ENCODE measurements around the gene SSBP1.
"Not testable (repeated sequence)": the region's sequence is repeated elsewhere in the genome, so short reads cannot be mapped to it uniquely, and the experiment has no call there.

The SSBP1 gene

DNA sequence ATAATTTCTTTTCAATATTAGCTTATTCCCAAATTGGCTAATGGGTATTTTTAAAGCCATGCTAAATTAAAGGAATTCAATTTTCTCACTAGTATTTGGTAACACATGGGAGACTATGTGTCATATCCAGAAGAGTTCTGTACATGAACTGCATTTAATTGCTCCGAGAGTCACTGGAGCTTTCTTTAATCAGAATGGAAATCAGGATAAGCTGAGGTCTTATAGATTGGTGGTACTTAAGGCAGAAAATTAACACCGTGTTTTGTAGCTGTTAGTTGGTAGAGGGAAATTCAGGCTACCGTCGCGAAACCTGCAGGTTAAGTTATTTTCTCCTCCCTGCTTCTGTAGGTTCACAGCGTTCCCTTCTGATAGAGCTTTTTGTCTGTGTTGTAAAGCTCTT, 29.8 kb upstream of the SSBP1 start, which contains the start of gene WEE2:
Gene WEE2, plus strand, starts transcription at position 3 of the 400 bp plus-strand sequence. CDS start 406 bp downstream, outside the sequence.
- no peak for FAIRE-seq
- DNase-seq (ENCODE audit: extremely low spot score, insufficient read length, low read depth): no peak

DNA sequence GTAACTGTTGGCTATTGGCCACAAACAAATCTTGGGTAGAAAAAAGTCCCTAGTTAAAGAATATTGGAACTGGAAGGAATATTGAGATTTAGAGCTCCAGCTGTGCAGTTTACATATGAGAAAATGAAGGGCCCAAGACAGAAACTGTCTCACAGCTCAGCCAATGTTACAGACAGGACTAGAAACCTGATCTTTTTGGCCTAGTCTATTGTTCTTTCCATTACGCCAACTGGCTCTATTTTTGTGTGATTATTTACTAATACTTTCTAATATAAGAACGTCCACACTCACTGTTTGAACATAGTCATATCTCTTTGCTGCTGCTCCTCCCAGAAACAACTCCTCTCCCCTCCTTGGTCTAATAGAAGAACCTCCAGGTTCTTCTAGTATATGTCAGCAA, 28.8 kb upstream of the SSBP1 start:
- DNase-seq (ENCODE audit: extremely low spot score, insufficient read length, low read depth) (no peak), FAIRE-seq (no peak)

DNA sequence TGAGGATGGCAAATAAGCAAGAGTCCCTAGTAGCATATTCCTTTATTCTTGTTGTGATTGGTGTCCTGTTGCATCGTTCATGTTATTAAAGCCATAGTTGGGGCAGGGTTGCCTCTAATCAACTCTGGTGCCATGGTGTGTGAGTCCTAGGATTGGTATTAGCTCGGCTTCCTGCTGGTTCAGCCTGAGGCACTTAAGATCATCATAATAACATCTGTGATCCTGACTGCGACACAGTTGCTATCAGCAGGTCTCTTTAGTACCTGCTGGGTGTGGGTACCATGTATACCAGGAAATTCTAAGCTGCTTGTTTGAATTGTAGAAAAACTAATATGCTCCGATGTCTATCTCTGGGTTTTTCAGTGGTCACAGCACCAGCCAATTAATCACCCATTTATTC, 28.4 kb upstream of the SSBP1 start:
- FAIRE-seq (no peak), DNase-seq (ENCODE audit: extremely low spot score, insufficient read length, low read depth) (no peak)

DNA sequence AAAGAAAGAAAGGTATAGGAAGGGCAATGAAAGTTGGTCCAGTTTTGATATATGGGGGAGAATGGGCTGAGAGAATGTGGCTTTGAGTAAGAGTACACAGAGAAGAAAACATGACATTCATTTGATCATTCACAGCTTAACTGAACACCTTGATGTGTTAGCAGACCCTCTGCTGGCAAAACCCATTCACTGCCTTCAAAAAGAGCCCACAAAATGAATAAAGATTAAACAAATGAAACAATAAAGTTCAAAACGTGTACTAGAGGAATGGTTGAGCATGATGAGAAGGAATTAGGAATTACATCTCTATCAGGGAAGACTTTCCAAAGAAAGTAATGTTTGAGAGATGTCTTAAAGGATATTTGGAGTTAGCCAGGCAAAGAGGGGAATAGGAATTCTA, 27.9 kb upstream of the SSBP1 start:
- DNase-seq (ENCODE audit: extremely low spot score, insufficient read length, low read depth): no peak
- FAIRE-seq: no peak

DNA sequence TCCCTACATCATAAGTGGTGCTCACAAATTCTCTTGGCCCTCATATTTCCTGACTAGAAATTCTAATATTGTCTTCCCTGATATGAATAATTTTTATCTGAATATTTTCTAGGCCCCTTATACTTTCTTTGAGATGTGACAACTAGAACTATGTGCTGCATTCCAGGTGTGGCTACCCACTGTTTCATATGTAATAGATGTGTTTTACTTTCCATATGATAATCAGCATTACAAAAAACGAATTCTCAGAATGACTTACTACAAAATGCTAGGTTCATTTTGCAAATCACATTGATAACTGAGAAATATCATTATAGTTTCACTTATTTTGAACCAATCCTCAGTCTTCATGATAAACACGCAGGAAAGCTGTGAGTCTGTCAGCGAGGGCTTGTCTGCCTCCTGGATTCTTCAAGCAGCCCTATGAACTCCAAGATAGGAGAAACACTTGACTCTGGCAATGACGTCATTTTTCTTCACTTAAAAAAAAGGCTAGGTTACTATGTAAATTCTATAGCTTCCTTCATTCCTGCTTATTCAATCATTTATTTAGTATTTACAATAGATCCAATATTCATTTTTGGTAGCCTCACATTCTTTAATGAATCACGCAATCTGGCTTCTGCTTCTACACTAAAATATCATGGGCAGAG, 25.4 kb upstream of the SSBP1 start:
- FAIRE-seq (no peak), DNase-seq (ENCODE audit: extremely low spot score, insufficient read length, low read depth) (no peak)

DNA sequence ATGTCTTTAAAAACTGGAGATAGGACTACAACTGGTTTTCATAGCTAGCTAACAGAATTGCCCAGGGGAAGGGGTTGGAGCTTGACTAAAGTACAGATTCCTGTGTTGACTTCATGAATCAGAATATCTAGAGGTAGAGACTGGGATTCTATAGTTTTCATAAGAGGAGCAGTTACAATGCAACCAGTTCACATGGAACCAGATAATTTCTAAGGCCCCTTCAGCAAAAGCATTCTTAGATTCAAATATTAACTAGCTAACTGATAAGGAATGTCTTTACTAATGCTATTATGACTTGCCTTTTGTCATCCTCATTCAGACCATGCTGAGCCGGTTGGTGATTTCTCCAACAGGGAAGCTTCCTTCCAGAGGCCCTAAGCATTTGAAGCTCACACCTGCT, 24.3 kb upstream of the SSBP1 start:
- DNase-seq (ENCODE audit: extremely low spot score, insufficient read length, low read depth) (no peak), FAIRE-seq (no peak)

DNA sequence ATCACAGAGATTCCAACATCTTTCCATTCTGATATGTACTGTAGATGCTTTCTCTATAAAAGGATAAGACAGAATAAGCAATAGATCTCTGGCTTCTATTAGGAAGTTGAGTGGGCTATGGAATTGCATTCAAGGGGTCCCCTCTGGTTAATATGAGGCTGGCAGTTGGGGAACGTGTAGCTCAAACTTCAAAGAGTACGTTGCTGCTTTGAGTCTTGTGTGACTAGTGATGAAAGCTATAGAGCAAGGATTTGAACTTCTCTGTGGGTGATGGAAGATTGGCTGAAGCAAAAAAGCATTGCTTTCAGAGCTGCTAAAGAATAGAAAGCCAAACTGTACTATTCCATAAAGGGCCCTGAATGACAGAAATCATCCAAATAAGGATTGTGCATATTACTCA, 23.6 kb upstream of the SSBP1 start:
- no peak for DNase-seq (ENCODE audit: extremely low spot score, insufficient read length, low read depth)
- FAIRE-seq: no peak

DNA sequence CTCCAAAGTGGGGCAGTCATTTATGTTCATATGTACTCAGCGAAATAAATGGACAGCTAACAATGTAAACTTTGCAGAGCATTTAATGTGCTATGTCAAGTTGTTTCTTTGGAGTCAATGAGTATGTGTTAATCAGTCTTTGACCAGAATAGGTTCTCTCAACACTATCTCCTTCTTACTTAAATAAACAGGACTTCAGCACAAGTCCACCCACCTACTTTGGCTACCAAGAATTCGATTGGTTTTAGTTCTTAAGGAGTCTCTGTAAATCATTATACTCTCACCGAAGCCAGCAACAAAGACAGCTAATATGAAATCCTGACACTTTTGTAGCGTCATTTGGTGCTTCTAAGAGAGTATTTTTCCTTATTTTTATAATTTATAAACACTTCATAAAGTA, 23.1 kb upstream of the SSBP1 start:
- DNase-seq (ENCODE audit: extremely low spot score, insufficient read length, low read depth): no peak
- no peak for FAIRE-seq

DNA sequence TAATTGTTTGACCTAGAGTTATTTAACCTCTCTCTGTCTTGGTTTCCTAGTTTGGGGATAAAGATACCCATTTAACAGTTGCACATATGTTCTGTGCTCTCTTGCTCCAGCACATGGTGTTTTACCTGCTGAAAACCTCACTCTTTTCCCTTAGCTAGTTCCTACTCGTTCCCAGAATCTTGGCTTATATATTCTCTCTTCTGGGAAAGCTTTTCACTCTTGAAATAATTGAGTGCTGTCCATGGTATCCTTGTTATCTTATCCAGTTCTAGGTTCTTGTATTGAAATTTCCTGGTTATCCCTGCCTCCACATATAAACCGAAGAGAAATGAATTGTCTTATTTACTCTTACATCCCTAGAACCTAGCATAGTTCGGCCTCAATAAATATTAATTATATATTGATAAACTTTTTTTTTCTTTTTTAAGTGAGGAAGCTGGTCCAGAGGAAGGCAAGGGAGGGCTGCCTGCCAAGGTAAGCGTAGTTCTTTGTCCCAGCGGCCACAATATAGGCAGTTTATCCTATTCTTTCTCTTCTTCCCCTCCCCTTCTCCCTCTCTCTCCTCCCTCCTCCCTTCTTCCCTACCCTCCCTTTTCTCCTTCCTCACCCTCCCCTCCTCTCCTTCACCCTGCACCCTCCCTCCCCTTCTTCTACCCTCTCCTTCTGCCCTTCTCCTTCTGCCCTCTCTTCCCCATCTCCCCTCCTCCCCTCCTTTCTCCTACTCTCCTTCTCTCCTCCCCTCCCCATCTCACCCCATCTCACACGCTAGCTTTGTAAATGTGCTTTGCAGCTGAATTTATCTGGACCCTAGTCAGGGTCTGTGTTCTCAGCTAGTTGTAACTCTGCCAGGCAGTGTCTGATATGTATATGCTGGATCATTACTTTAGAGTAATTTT, 22.1 kb upstream of the SSBP1 start:
- DNase-seq (ENCODE audit: extremely low spot score, insufficient read length, low read depth): no peak
- no peak for FAIRE-seq

DNA sequence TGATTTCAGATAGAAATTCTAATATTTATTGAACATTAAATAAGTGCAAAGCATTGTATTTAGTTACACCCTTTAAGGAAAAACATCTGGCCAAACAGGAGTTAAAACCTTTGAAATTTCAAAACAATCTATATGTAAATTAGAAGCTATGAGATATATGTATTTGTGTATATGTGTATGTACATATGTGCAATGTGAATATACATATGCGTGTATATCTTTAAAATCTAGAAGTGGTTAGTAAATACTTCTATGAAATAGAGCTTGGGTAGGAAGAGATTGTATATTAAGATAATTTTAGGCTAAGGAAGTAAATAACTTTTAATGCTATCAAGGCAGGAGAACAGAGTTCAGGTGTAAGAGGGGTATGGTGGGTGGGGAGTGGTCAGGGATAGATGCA, 20.7 kb upstream of the SSBP1 start:
- no peak for FAIRE-seq
- no peak for DNase-seq (ENCODE audit: extremely low spot score, insufficient read length, low read depth)

DNA sequence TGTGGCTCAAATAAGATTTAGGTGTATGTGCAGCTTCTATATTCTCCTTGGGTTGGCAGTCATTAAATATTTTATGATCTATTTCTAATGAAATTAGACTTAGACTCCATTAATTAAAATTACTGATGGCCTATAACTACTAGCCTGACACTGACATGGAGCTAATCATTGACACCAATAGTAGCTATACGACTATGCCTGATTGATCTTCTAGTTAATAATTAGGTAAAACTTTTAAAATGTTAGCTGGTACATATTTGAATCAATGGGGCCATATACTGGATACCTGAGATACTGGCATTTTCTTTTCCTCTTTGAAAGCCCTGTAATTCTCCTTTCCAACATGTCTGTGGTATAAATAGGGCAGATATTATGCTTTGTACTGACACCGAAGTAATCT, 15.6 kb upstream of the SSBP1 start:
- FAIRE-seq: peak; percentile 39
- DNase-seq (ENCODE audit: extremely low spot score, insufficient read length, low read depth): no peak

DNA sequence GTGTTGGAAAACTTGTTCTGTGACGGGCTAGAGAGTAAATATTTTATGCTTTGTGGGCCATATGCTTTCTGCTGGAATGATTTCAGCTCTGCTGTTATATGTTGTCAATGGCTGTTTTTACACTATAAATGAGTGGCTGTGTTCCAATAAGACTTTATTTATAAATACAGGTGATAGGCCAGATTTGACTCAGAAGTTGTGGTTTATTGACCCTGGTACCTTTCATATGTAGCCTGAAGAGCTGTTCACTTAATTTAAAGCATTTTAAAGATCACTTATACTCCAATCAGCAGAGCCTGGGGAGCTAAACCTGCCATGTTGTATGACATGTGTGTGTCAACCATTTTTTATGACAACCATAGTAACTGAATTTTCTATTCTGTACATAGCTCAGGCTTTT, 9.1 kb upstream of the SSBP1 start:
- DNase-seq (ENCODE audit: extremely low spot score, insufficient read length, low read depth) (no peak), FAIRE-seq (no peak)

DNA sequence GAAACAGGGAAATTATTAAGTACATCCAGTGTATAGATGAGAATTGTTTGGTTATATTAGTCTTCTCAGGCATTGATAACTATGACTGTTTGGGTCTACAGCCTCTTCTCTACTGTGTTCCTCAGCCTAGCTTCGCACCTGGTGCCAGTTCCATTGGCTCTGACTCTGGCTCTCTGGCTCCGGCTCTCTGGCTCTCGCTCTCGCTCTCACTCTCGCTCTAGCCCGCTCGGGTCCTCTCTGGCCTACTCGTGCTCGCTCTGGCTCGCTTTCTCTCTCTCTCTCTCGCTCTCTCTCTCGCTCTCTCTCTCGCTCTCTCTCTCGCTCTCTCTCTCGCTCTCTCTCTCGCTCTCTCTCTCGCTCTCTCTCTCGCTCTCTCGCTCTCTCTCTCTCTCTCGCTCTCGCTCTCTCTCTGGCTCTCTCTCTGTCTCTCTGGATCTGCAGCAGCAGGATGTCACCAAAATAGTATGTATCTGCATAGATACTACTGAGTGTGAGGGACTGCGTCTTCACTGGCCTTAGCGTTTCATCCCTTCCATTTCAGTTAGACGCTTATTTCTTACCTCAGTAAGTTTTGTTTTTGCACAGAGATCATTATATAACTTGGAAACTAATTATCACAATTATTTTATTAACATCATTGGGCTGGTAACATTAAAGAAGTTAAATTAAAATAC, 6.5 kb upstream of the SSBP1 start:
- FAIRE-seq (no peak), DNase-seq (ENCODE audit: extremely low spot score, insufficient read length, low read depth) (no peak)

DNA sequence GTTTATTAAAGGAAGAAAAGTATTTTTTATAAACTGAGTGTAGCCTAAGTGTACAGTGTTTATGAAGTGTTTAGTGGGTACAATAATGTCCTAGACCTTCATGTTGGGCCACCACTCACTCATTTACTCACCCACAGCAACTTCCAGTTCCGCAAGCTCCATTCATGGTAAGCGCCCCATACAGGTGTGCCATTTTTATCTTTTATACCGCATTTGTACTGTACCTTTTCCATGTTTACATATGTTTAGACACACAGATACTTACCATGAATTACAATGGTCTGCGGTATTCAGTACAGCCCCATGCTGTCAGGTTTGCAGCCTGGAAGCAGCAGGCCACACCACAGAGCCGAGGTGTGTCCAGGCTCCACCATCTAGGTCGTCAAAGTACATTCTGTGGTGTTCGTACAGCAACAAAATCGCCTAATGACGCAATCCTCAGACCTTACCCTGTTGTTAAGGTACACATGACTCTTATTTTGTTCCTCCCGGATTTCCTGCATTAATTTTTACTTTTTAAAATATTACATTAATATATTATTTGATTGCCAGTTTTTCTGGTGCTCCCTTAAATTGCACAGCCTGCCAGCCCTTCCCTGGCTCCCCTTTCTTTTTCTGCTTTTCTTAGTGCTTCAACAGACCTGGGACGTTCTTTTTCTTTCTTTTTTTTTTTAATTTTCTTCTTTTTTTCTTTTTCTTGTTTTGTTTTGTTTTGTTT, 881 bp upstream of the SSBP1 start:
- FAIRE-seq (peak; percentile 69), DNase-seq (ENCODE audit: extremely low spot score, insufficient read length, low read depth) (no peak)

DNA sequence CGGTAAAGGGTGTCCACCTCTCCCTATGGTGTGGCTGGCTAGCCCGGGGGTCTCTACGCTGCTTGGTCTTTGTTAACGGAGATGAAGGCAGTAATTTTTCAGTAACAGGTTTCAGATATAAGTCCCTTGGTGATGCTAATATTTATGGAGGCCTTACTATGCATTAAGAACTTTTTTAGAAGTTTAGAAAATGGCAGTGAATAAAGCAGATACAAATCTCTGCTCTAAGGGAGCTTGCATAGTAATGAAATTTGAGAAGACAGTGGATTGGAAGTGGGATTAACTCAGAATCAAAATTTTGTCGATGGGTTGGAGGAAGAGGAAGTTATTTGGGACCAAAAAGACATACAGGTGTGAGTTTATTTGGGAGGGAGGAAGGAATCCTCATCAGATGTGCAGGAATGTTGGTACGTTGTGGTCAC, 445 bp downstream of the SSBP1 start:
- FAIRE-seq (no peak), DNase-seq (ENCODE audit: extremely low spot score, insufficient read length, low read depth) (no peak)

DNA sequence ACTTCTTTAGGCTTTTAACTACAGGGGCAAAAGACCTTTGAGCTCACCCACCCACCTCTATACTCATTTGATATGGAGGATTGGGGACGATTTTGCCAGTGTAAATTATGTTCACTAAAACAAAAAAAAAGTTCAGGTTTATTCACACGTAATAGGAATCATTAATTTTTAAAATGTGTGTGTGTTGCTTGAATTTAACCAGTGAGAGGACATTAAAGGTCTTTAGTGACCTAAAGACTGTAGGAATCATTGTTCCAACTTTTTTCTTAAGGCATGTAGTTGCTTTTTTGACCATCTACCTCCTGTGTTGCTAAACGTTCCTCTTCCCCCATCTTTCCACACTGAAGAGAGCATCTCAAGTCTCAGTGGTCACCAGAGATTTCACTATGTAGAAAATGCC, 1.1 kb downstream of the SSBP1 start:
- no peak for FAIRE-seq

DNA sequence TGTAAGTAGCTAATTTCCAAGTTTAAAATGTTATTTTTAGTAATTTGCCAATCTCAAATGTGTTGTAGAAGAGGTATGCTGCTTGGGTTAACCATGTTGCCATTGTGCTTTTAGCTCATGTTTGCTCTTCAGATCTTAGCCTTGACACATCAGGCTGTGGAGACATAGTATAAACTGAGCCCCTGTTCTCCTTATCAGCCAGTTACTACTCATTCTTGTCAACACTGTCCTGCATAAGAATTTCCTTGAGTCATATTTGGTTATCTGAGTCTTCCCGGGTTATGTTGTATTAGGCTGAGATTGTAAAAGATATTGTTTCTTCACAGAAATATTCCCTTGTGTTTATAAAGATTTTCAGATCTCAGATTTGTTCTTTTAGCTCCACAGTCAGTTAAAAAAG, 4.1 kb downstream of the SSBP1 start:
- FAIRE-seq (no peak), DNase-seq (ENCODE audit: extremely low spot score, insufficient read length, low read depth) (no peak)

More for the DNA sequence above, 1.1 kb downstream of the SSBP1 start:
- DNase-seq (ENCODE audit: extremely low spot score, insufficient read length, low read depth): no peak

DNA sequence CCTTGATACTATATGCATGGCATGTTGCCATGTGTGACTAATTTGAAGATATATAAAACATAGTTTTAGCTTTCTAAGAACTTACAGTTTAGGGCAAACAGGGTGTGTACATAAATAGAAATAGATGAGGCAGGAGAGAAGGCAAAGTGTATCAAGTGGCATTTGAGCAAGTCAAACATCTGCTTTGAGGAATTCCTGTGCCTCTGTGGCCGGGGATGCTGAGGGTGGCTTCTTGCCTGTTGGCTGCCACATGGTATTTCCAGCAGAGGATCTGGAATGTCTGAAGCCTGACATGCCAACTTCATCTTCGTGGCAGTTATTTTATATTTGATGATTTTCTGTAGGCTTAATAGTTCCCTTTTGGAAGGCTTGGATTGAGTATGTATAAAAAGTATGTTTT, 6.0 kb downstream of the SSBP1 start:
- DNase-seq (ENCODE audit: extremely low spot score, insufficient read length, low read depth) (no peak), FAIRE-seq (no peak)

DNA sequence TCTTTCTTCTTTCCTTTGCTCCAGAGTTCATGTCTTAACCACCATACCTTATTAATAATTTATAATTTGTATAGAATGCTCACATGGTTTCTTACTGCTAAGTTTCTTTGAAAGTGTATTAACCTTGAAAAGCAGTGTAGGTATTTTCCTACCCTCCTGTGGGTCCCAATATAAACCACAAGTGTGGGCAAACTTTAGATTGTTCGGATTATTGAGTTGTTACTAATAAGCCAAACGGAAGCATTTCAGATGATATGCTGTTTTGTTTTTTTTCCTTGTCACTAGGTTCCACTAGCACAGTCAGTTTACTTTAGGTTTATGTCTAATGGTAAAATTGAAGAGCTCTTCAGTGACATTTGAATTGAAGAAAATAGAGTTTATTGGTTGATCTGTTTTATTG, 10.2 kb downstream of the SSBP1 start:
- DNase-seq (ENCODE audit: extremely low spot score, insufficient read length, low read depth) (no peak), FAIRE-seq (no peak)

DNA sequence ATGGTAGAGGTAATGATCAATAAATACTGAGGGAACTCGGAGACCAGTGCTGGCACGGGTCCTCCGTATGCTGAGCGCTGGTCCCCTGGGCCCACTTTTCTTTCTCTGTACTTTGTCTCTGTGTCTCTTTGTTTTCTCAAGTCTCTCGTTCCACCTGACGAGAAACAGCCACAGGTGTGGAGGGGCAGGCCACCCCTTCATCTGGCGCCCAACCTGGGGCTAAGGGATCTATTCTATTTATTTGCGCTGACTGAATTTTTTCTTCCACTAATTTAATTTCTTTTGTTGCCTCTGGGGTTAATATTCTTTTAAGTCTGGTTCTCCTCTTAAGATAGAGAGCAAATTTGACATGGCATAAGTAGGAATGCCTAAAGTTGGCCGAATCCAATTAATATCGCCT, 13.7 kb downstream of the SSBP1 start:
- not testable (repeated sequence) for FAIRE-seq; DNase-seq (ENCODE audit: extremely low spot score, insufficient read length, low read depth)
